Measurements from ENCODE around the gene ADAMTS9. TPM values are rescaled to one million over a fixed set of nuclear protein-coding genes. Genes with fewer than 3 reads are reported as not detected.

The ADAMTS9 gene
- total RNA-seq, 3 donors from 2014 or later (not counting 1 experiment from before 2014, with no cell fraction given) = not detected

DNA sequence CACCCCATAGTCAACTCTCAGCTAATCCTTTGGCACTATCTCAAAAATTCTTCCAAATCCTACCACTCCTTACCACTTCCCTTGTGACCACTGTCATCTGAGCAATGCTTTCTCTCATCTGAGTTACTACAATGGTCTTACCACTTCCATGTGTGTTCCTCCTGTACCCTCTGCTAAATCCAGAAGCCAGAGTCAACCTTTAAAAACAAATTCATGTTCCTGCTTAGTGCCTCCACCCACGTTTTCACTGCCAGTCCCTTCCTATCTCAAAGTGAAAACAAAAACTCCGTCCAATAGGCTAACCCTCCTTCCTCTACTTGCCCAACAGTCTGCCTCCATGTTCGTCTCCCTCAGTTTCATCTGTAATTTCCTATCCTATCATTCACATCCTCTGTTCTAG lies 109.0 kb downstream of the ADAMTS9 start:
- TF ChIP-seq, protein P1, sequence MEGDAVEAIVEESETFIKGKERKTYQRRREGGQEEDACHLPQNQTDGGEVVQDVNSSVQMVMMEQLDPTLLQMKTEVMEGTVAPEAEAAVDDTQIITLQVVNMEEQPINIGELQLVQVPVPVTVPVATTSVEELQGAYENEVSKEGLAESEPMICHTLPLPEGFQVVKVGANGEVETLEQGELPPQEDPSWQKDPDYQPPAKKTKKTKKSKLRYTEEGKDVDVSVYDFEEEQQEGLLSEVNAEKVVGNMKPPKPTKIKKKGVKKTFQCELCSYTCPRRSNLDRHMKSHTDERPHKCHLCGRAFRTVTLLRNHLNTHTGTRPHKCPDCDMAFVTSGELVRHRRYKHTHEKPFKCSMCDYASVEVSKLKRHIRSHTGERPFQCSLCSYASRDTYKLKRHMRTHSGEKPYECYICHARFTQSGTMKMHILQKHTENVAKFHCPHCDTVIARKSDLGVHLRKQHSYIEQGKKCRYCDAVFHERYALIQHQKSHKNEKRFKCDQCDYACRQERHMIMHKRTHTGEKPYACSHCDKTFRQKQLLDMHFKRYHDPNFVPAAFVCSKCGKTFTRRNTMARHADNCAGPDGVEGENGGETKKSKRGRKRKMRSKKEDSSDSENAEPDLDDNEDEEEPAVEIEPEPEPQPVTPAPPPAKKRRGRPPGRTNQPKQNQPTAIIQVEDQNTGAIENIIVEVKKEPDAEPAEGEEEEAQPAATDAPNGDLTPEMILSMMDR (IDR thresholded peaks at IDR 0.05) = no peak
- DNase-seq = no peak

DNA sequence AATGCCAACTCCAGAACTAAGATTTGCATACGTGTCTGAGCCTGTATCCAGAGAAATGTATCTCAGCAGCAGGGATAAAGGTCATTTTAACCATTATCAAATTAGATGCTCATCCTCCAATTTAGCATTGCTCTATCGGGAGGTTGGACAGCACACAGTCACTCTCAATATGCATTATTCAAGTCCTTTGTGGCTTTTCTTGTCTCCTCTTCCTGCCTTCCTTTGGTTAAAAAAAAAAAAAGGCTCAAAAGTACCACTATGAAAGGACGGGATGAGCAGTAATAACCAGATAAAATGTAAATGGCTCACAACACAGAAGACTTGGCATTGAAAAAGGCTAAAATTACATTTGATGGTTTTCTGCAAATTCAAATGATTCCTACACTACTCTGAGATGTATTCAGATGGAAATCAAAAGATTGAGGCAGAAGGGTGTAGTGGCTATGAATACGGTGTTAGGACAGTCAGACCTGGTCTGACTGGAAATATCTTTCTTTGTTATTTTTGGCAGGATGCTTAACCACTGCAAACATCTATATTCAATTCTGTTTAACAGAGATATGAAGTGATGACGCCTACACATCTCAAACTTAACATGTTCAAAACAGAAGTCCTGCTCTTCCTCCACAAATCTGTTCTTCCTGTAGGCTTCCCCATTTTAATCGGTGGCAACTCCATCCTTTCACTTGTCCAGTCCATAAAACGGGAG lies 109.6 kb downstream of the ADAMTS9 start:
- no peak for ATAC-seq
- H3K9me3 Mint-ChIP-seq = peaks cover 7 to 10% of the 10 kb centered on the region in 2 donors
- H3K27ac ChIP-seq (ENCODE audit: low read length) = no peak overlapping the region
- WGBS (ENCODE audit: insufficient coverage) = 80% methylated on average over 7 of the region's 7 CpGs
- H3K27me3 ChIP-seq (ENCODE audit: control insufficient read depth, insufficient read depth, low read length) = no peaks in the 10 kb centered on the region
- H3K4me3 Mint-ChIP-seq = no peak overlapping the region
- H3K9me3 ChIP-seq (ENCODE audit: control insufficient read depth, insufficient read depth, low read length) = no peaks in the 10 kb centered on the region
- no peaks in the 10 kb centered on the region for H3K27me3 Mint-ChIP-seq (ENCODE audit: low read depth in 2 of 2)
- intact Hi-C loops (cut with micrococcal nuclease) = no loop called here
- no peaks in the 10 kb centered on the region for H3K36me3 Mint-ChIP-seq
- no peaks in the 10 kb centered on the region for H3K36me3 ChIP-seq (ENCODE audit: control insufficient read depth, insufficient read depth, low read length)
- H3K4me3 ChIP-seq (ENCODE audit: low read length) = no peak overlapping the region
- H3K4me1 ChIP-seq (ENCODE audit: control insufficient read depth, insufficient read depth, low read length) = no peaks in the 10 kb centered on the region
- no peak overlapping the region for H3K27ac Mint-ChIP-seq
- TF ChIP-seq, protein P1 (IDR thresholded peaks at IDR 0.05) = no peak
- no peaks in the 10 kb centered on the region for H3K4me1 Mint-ChIP-seq
- no peak for DNase-seq

More for the DNA sequence above, 109.0 kb downstream of the ADAMTS9 start:
- Mint-ChIP-seq H3K9me3 (peaks cover 5 to 10% of the 10 kb centered on the region in 2 donors), H3K27me3 (ENCODE audit: low read depth in 2 of 2) (no peaks in the 10 kb centered on the region), H3K4me3 (no peak overlapping the region), H3K4me1 (no peaks in the 10 kb centered on the region), H3K36me3 (no peaks in the 10 kb centered on the region), H3K27ac (no peak overlapping the region)
- Histone ChIP-seq H3K27me3 (ENCODE audit: control insufficient read depth, insufficient read depth, low read length) (no peaks in the 10 kb centered on the region), H3K9me3 (ENCODE audit: control insufficient read depth, insufficient read depth, low read length) (no peaks in the 10 kb centered on the region), H3K27ac (ENCODE audit: low read length) (no peak overlapping the region), H3K4me1 (ENCODE audit: control insufficient read depth, insufficient read depth, low read length) (no peaks in the 10 kb centered on the region), H3K36me3 (ENCODE audit: control insufficient read depth, insufficient read depth, low read length) (no peaks in the 10 kb centered on the region), H3K4me3 (ENCODE audit: low read length) (no peak overlapping the region)
- ATAC-seq = no peak
- WGBS (ENCODE audit: insufficient coverage) = 71% methylated on average over 3 of the region's 3 CpGs
- intact Hi-C loops (cut with micrococcal nuclease) = no loop called here

DNA sequence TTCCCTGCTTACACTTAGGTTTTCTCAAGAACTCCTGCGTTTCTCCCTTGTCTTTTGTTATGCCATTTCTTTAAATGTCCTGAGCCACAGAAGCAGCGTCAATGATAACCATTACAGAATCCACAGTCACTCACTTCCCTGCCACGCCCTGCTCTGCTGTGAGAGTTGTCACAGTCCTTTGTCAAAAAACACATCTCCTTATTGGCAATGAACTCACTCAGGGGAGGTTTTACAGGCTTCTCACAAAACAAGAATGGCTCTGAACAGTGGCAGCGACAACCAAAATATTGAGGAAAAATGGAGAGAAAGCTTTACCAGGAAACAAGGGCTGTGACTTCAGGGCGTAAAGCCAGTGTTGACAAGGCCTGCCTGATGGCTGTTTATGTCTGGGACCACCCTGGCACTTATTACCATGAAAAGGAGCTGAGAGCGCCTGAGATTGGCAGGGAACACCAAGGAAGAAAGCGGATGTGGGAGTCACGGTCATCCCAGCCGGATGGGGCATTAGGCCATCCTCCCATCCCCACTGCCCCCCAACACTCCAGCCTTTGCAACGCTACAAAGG lies 111.5 kb downstream of the ADAMTS9 start:
- no peak for ATAC-seq
- intact Hi-C loops (cut with micrococcal nuclease) = no loop called here
- Mint-ChIP-seq H3K27ac (no peak overlapping the region), H3K27me3 (ENCODE audit: low read depth in 2 of 2) (no peaks in the 10 kb centered on the region), H3K4me3 (no peak overlapping the region), H3K9me3 (peaks cover 7 to 8% of the 10 kb centered on the region in 2 donors), H3K36me3 (no peaks in the 10 kb centered on the region), H3K4me1 (no peaks in the 10 kb centered on the region)
- H3K9me3 ChIP-seq (ENCODE audit: control insufficient read depth, insufficient read depth, low read length) = no peaks in the 10 kb centered on the region
- no peaks in the 10 kb centered on the region for H3K27me3 ChIP-seq (ENCODE audit: control insufficient read depth, insufficient read depth, low read length)
- TF ChIP-seq, protein P1 (IDR thresholded peaks at IDR 0.05) = no peak
- H3K27ac ChIP-seq (ENCODE audit: low read length) = no peak overlapping the region
- no peak overlapping the region for H3K4me3 ChIP-seq (ENCODE audit: low read length)
- H3K4me1 ChIP-seq (ENCODE audit: control insufficient read depth, insufficient read depth, low read length) = no peaks in the 10 kb centered on the region
- WGBS (ENCODE audit: insufficient coverage) = 88% methylated on average over 10 of the region's 10 CpGs
- DNase-seq = no peak
- H3K36me3 ChIP-seq (ENCODE audit: control insufficient read depth, insufficient read depth, low read length) = no peaks in the 10 kb centered on the region
